ENCODE measurements around the gene GFI1. TPM values are rescaled to one million over a fixed set of nuclear protein-coding genes. Genes with fewer than 3 reads are reported as not detected.
"Not testable (repeated sequence)": the region's sequence is repeated elsewhere in the genome, so short reads cannot be mapped to it uniquely, and the experiment has no call there.

The GFI1 gene
- total RNA-seq, 1 experiment from 2014 or later = 0.84 TPM

GRCh38 chr1:92527670-92528069, 40.9 kb upstream of the GFI1 start:
- DNase-seq = no peak
- Histone ChIP-seq H3K36me3 (ENCODE audit: low read depth, low read length) (no peaks in the 10 kb centered on the region), H3K9me2 (replicated peaks; ENCODE audit: low read length) (no peaks in the 10 kb centered on the region), H3K27me3 (ENCODE audit: low read length) (no peaks in the 10 kb centered on the region), H3K9me3 (ENCODE audit: low read length) (no peaks in the 10 kb centered on the region), H2AFZ (ENCODE audit: low read length) (no peak overlapping the region), H3K4me3 (ENCODE audit: low read length) (no peak overlapping the region), H3K4me2 (ENCODE audit: low read length) (no peak overlapping the region), H4K20me1 (ENCODE audit: low read length) (no peaks in the 10 kb centered on the region), H3K79me2 (ENCODE audit: low read length) (no peaks in the 10 kb centered on the region), H3K4me1 (ENCODE audit: insufficient read depth, low read length) (no peaks in the 10 kb centered on the region), H3K27ac (ENCODE audit: low read length) (no peak overlapping the region), H3F3A (ENCODE audit: low read length, unreplicated experiment) (no peaks in the 10 kb centered on the region), H3K9ac (ENCODE audit: low read length) (no peak overlapping the region)
- no peak for TF ChIP-seq EZH2 (IDR thresholded peaks at IDR 0.05; ENCODE audit: low read length, unreplicated experiment)
- no peak for TF ChIP-seq EZH2phosphoT487 (IDR thresholded peaks at IDR 0.05; ENCODE audit: borderline replicate concordance, low read length)
- TF ChIP-seq CTCF (conservative IDR thresholded peaks at IDR 0.05; ENCODE audit: low read depth, low read length) = no peak
- POLR2A ChIA-PET (ENCODE audit: unreplicated experiment) = no interaction called here
- intact Hi-C loops (cut with micrococcal nuclease) = no loop called here
- ATAC-seq = no peak
- BruUV-seq (replicated peaks) = no TSS peak
- CTCF ChIA-PET = no interaction called here

- H3K9me3 ChIP-seq (ENCODE audit: low read length); H3K9ac ChIP-seq (ENCODE audit: low read length); H4K20me1 ChIP-seq (ENCODE audit: low read length); H3K27ac ChIP-seq (ENCODE audit: low read length); H3K4me1 ChIP-seq (ENCODE audit: insufficient read depth, low read length); BruUV-seq (replicated peaks); H2AFZ ChIP-seq (ENCODE audit: low read length); DNase-seq; H3K36me3 ChIP-seq (ENCODE audit: low read depth, low read length); H3F3A ChIP-seq (ENCODE audit: low read length, unreplicated experiment); CTCF ChIA-PET; ATAC-seq; H3K79me2 ChIP-seq (ENCODE audit: low read length); H3K4me2 ChIP-seq (ENCODE audit: low read length); POLR2A ChIA-PET (ENCODE audit: unreplicated experiment); H3K4me3 ChIP-seq (ENCODE audit: low read length); H3K9me2 ChIP-seq (replicated peaks; ENCODE audit: low read length); intact Hi-C loops (cut with micrococcal nuclease); H3K27me3 ChIP-seq (ENCODE audit: low read length): not testable (repeated sequence)
These were observed 38.3 kb upstream of the GFI1 start for GRCh38 chr1:92524944-92525590.

- ATAC-seq (no peak), DNase-seq (no peak)
- Histone ChIP-seq H3K27ac (ENCODE audit: low read length) (no peak overlapping the region), H3K9ac (ENCODE audit: low read length) (no peak overlapping the region), H3F3A (ENCODE audit: low read length, unreplicated experiment) (no peaks in the 10 kb centered on the region), H3K4me2 (ENCODE audit: low read length) (no peak overlapping the region), H3K9me3 (ENCODE audit: low read length) (no peaks in the 10 kb centered on the region), H3K4me1 (ENCODE audit: insufficient read depth, low read length) (no peaks in the 10 kb centered on the region), H3K36me3 (ENCODE audit: low read depth, low read length) (no peaks in the 10 kb centered on the region), H3K27me3 (ENCODE audit: low read length) (no peaks in the 10 kb centered on the region), H2AFZ (ENCODE audit: low read length) (no peak overlapping the region), H3K9me2 (replicated peaks; ENCODE audit: low read length) (no peaks in the 10 kb centered on the region), H3K79me2 (ENCODE audit: low read length) (no peaks in the 10 kb centered on the region), H3K4me3 (ENCODE audit: low read length) (no peak overlapping the region), H4K20me1 (ENCODE audit: low read length) (no peaks in the 10 kb centered on the region)
- ChIA-PET POLR2A (ENCODE audit: unreplicated experiment) (no interaction called here), CTCF (no interaction called here)
- intact Hi-C loops (cut with micrococcal nuclease) = no loop called here
- TF ChIP-seq EZH2phosphoT487 (IDR thresholded peaks at IDR 0.05; ENCODE audit: borderline replicate concordance, low read length) (no peak), EZH2 (IDR thresholded peaks at IDR 0.05; ENCODE audit: low read length, unreplicated experiment) (no peak), CTCF (conservative IDR thresholded peaks at IDR 0.05; ENCODE audit: low read depth, low read length) (no peak)
- no TSS peak for BruUV-seq (replicated peaks)
These were observed 32.3 kb upstream of the GFI1 start for GRCh38 chr1:92519043-92519442.
